ENCODE measurements around the gene LRRC45.

Gene LRRC45

DNA sequence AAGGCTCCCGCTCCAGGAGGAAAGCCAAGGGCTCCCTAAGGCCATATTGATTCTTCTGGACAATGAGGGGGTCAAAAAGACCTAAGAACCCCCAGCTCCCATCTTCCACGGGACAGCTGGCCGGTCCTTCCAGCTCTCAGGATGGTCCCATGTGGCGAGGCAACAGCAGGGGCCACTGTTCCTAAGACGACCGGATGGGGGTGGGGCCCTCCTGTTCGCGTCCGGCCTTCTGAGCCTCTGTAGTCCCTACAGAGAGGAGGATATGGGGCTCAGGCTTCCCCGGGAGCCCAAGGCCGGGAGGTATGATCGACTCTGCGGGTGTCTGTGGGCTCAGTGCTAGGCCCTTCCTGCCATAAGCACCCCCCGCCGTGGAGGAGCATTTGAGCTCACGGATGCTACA, 20.4 kb downstream of the LRRC45 start:
- in situ Hi-C loops (cut with MboI; ENCODE audit: low pct_unique_long_range_greater_than_20kb, low sequenced_read_pairs) = no loop called here
- no peak for DNase-seq

DNA sequence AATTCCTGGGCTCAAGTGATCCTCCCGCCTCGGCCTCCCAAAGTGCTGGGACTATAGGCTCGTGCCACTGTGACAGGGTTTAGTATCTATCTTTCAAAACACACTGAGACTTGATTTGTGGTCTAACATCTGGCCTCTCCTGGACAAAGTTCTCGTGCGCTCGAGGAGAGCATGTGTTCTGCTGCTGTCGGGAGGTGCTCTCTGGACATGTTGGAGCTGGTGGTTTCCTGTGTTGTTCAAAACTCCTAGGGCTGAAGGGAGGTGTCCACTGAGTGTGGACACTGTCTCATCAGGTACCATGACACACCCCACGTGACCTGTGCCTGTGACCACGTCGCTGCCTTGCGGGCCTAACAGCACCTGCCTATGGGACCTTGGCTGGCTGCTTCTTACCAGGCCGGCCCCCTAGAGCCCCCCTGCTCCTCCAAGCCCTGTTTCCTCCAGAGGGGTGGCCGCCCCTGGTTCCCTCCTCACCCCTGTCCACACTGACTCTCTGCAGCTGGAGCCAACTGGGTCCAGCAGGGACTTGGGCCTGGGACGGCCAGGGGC, 22.9 kb downstream of the LRRC45 start:
- DNase-seq = no peak
- in situ Hi-C loops (cut with MboI; ENCODE audit: low pct_unique_long_range_greater_than_20kb, low sequenced_read_pairs) = no loop called here

GRCh38 chr17:82046903-82047302, 23.8 kb downstream of the LRRC45 start:
- DNase-seq = no peak
- in situ Hi-C loops (cut with MboI; ENCODE audit: low pct_unique_long_range_greater_than_20kb, low sequenced_read_pairs) = no loop called here

DNA sequence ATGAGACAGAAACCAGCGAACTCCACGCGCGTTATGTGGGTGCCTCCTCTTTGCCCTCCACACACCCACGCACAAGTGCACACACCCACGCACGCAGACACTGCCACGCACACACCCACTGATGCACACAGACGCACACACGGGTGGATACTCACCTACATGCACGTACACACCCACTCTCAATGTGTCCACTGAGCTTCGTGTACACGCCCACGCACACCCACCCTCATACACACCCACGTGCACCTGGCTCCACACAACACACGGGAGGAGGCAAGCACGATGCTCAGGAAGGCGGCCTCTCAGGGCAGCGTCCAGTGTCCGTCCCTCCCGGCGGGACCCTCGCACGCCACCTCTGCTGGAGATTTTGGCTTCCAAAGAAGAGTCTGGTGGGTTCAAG, 24.3 kb downstream of the LRRC45 start:
- no peak for DNase-seq
- in situ Hi-C loops (cut with MboI; ENCODE audit: low pct_unique_long_range_greater_than_20kb, low sequenced_read_pairs) = no loop called here

- in situ Hi-C loops (cut with MboI; ENCODE audit: low pct_unique_long_range_greater_than_20kb, low sequenced_read_pairs) = no loop called here
- no peak for DNase-seq
These were observed 24.9 kb downstream of the LRRC45 start for GRCh38 chr17:82047914-82048570.

- DNase-seq = no peak
- in situ Hi-C loops (cut with MboI; ENCODE audit: low pct_unique_long_range_greater_than_20kb, low sequenced_read_pairs) = no loop called here
These were observed 25.5 kb downstream of the LRRC45 start for GRCh38 chr17:82048571-82048971.

- no peak for DNase-seq
- in situ Hi-C loops (cut with MboI; ENCODE audit: low pct_unique_long_range_greater_than_20kb, low sequenced_read_pairs) = no loop called here
These were observed 26.0 kb downstream of the LRRC45 start for GRCh38 chr17:82049106-82049505.

GRCh38 chr17:82049521-82049971, 26.4 kb downstream of the LRRC45 start:
- in situ Hi-C loops (cut with MboI; ENCODE audit: low pct_unique_long_range_greater_than_20kb, low sequenced_read_pairs) = no loop called here
- DNase-seq = no peak

DNA sequence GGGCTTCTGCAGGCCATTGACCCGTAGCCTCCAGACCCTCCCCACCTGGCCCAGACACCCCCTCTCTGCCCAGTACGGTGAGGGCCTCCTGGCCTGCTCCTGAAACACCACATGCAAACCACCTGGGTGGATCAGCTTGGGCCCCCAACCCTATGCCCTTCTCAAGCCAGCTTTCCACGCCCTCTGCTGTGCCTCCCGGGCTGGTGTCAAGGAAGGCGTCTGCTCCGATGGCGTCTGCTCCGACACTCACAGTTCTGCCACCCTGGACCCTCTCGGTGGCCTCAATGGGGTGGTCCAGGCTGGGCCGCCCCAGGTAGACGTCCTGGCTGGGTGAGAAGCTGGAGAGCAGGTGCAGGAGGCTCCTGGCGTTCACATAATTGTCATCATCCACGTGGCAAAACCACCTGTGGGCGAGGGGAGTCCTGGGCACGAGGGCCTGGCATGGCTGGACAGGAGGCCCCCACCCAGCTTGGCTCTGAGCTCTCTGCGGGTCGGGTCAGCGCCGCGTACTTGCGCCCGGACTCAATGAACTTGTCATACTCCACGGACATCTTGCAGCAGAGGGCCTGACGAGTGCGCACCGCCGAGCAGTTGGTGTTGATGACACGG, 27.2 kb downstream of the LRRC45 start:
- in situ Hi-C loops (cut with MboI; ENCODE audit: low pct_unique_long_range_greater_than_20kb, low sequenced_read_pairs) = no loop called here
- no peak for DNase-seq

DNA sequence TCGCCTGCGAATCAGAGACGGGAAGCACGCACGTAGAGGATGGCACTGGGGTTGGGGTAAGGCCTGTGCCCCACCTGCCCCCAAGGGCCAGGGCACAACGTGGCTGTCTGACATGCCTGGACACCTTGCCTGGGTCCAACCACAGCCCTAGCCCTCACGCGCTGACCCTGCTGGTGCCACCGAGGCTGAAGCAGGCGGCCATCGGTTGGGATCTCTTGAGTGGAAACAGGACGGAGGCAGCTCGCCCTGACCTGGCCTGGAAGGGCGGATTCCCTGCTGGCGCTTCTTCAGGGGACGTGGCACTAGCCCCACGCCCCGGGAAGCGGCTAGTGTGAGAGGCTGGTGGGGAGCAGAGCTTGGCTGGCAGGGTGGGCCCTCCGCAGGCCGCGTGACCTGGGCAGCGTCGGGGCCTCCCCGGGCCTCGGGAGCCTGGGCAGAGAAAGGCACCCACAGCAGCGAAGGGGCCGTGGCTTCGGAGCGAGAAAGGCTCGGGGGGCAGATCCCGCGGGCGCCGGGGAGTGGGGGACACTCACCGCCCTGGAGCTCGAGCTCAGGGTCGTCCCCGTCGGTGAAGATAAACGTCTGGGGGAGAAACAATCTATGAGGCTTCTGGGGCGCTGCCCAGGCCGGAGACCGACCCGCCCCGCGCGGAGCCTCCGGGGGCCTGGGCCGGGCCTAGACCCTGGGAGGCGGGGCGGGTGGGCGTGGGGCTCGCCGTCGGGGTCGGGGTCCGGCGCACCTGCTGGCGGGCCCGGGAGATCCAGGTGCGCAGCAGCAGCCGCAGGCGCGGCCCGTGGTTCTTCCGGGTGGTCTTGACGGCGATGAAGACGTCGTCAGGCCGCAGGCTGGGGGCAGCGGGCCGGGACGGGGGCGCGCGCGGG, 27.9 kb downstream of the LRRC45 start:
- in situ Hi-C loops (cut with MboI; ENCODE audit: low pct_unique_long_range_greater_than_20kb, low sequenced_read_pairs) = no loop called here
- no peak for DNase-seq

DNA sequence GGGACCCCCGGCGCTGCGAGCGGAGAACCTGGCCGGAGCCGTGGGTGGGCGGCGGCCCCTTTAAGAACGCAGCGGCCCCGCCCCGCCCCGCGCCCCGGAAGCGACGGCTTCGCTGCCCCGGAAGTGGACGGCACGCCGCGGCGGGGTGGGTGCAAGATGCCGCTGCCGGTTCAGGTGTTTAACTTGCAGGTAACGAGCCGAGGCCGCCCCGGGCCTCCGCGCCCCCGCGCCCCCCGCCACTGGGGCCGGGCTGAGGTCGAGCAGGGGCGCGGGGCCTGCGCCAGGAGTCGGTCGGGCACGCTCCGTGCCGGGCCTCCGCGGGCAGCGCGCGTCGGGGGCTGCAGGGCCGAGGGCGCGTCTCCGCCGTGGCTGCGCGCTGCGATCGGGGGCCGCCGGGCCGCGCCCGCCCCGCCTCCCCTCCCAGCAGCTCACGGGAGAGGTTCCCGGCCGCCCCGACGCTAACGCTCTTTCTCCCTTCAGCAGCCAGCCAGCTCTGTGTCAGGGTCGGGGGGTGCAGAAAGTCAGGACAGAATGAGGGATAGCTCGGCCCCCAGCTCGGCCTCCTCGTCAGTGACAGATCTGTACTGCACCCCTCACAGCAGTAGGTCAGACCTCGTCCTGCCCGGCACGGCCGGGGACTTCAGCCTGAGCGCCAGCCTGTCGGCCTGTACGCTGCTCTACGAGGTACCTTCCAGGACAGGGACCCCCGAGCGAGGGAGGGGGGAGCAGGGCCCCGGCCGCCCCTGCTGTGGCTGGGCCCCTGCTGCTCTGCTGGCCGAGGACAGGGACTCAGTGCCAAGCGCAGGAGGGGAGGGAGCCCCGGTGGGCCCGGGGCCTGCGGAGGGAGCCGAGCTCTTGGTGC, 28.9 kb downstream of the LRRC45 start, which contains the start of the genes GPS1 and RFNG:
GPS1 (plus strand) TSS at position 123 of the 862 bp plus-strand sequence; CDS start at position 157, 34 bp downstream.
RFNG (minus strand) TSS at position 36 of the 862 bp plus-strand sequence. CDS start 45 bp downstream, outside the sequence.
- peak; percentile 39 for DNase-seq
- in situ Hi-C loops (cut with MboI; ENCODE audit: low pct_unique_long_range_greater_than_20kb, low sequenced_read_pairs) = no loop called here

- in situ Hi-C loops (cut with MboI; ENCODE audit: low pct_unique_long_range_greater_than_20kb, low sequenced_read_pairs) = no loop called here
- no peak for DNase-seq
These were observed 29.5 kb downstream of the LRRC45 start for GRCh38 chr17:82052638-82053059.

GRCh38 chr17:82053130-82053529, 30.0 kb downstream of the LRRC45 start:
- in situ Hi-C loops (cut with MboI; ENCODE audit: low pct_unique_long_range_greater_than_20kb, low sequenced_read_pairs) = no loop called here

GRCh38 chr17:82053556-82054263, 30.6 kb downstream of the LRRC45 start:
- in situ Hi-C loops (cut with MboI; ENCODE audit: low pct_unique_long_range_greater_than_20kb, low sequenced_read_pairs) = no loop called here
- DNase-seq = no peak

More at GRCh38 chr17:82053130-82053529, 30.0 kb downstream of the LRRC45 start:
- no peak for DNase-seq

GRCh38 chr17:82054351-82055022, 31.4 kb downstream of the LRRC45 start:
- in situ Hi-C loops (cut with MboI; ENCODE audit: low pct_unique_long_range_greater_than_20kb, low sequenced_read_pairs) = no loop called here
- DNase-seq = no peak

DNA sequence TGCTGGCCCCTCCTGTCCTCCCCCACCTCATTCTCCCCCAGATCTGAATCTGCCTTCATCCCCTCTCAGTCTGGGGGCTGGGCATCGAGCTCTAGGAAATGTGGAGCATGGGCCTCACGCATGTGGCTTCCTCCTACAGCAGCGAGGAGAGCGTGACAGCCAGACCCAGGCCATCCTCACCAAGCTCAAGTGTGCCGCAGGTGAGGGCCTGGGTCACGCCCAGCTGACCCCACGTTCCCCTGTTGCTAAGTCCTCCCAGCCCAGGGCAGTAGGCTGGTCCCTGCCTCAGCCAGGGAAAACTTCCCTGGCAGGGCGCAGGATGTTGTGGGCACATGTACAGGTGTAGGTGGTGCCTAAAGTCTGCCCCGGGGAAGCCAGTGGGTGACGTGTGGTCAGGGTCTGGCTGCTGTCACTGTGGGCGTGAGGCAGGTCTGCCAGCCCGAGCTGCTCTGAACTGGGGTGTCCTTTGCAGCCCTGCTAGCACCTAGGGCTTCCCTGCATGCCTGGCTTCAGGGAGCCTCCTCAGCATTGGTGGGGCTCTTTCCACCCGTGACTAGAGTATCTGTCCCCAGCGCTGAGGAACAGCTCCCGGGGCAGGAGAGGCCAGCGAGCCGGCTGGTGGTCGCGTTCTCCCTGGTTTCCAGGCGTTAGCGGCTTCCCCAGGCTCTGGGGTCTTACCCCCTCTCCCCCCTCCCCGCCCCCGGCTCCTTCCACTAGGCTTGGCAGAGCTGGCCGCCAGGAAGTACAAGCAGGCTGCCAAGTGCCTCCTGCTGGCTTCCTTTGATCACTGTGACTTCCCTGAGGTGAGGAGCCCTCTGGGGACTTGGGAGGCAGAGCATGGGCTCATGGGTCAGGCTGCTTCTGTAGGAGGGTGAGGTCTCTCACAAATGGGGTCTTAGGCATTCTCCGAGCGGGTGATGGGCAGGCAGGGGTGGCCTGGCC, 32.2 kb downstream of the LRRC45 start:
- DNase-seq = no peak
- in situ Hi-C loops (cut with MboI; ENCODE audit: low pct_unique_long_range_greater_than_20kb, low sequenced_read_pairs) = no loop called here

Data from KBM-7 (cell line).